ENCODE results near the gene GYG1. TPM values are rescaled to one million over a fixed set of nuclear protein-coding genes. Genes with fewer than 3 reads are reported as not detected.

The GYG1 gene
- total RNA-seq = 41.4 and 42.3 TPM in 2 replicates

GRCh38 chr3:148991219-148992026, at the start of gene GYG1:
GYG1 (plus strand) TSS chr3:148991540; CDS start chr3:148991641, 101 bp downstream.

Other genes with a start within 250 kb of the GYG1 start
- not detected in 2 replicates for gene CPB1, start 163.7 kb upstream of the GYG1 start, total RNA-seq
- not detected in 2 replicates for gene CPA3, start 126.2 kb upstream of the GYG1 start, total RNA-seq
- gene HLTF, start 95.0 kb downstream of the GYG1 start, total RNA-seq = 58.2 and 74.6 TPM in 2 replicates
- 37.4 and 42.0 TPM in 2 replicates for gene HPS3, start 138.1 kb downstream of the GYG1 start, total RNA-seq
- gene CP, start 230.3 kb downstream of the GYG1 start, total RNA-seq = not detected in 2 replicates

Data from uterine smooth muscle cell (primary cell).